ENCODE data around the gene TMCO4.

The TMCO4 gene

GRCh38 chr1:19656134-19656779 is 143.5 kb downstream of the TMCO4 start:
- TF ChIP-seq, protein P1, sequence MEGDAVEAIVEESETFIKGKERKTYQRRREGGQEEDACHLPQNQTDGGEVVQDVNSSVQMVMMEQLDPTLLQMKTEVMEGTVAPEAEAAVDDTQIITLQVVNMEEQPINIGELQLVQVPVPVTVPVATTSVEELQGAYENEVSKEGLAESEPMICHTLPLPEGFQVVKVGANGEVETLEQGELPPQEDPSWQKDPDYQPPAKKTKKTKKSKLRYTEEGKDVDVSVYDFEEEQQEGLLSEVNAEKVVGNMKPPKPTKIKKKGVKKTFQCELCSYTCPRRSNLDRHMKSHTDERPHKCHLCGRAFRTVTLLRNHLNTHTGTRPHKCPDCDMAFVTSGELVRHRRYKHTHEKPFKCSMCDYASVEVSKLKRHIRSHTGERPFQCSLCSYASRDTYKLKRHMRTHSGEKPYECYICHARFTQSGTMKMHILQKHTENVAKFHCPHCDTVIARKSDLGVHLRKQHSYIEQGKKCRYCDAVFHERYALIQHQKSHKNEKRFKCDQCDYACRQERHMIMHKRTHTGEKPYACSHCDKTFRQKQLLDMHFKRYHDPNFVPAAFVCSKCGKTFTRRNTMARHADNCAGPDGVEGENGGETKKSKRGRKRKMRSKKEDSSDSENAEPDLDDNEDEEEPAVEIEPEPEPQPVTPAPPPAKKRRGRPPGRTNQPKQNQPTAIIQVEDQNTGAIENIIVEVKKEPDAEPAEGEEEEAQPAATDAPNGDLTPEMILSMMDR (conservative IDR thresholded peaks at IDR 0.05; ENCODE audit: low read depth, low read length) = no peak
- no peak for DNase-seq (ENCODE audit: low read depth)

GRCh38 chr1:19655718-19656080 is 144.0 kb downstream of the TMCO4 start:
- H3K4me3 ChIP-seq (ENCODE audit: low read depth, low read length) = no peak overlapping the region
- TF ChIP-seq, protein P1 (conservative IDR thresholded peaks at IDR 0.05; ENCODE audit: low read depth, low read length) = no peak
- no peak for DNase-seq (ENCODE audit: low read depth)

More at GRCh38 chr1:19656134-19656779, 143.5 kb downstream of the TMCO4 start:
- H3K4me3 ChIP-seq (ENCODE audit: low read depth, low read length) = no peak overlapping the region

DNA sequence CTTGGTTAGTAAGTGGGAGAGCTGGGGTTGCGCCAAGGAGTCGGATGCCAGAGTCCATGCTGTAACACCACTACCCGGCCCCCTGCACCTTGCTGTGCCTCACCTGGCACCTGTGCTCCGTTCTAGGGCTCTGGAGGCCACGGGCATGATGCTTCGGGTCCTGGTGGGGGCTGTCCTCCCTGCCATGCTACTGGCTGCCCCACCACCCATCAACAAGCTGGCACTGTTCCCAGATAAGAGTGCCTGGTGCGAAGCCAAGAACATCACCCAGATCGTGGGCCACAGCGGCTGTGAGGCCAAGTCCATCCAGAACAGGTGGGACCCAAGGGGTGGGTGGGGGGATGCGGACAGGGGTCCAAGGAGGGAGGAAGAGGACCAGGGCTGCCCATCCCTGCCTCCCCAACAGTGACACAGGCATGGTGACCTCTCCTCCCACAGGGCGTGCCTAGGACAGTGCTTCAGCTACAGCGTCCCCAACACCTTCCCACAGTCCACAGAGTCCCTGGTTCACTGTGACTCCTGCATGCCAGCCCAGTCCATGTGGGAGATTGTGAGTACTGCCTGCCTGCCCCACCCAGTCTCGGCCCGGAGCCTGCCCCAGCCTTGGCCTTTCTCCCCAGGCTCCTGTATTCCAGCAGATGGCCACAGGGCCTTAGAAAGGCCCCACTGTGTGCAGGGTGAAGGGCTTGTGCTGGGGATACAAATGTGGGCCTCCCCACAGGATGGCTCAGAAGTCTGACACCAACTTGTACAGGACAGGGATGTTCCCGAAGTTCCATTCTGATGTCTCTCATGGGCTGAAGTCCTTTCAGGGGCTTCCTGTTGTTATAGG is 144.6 kb downstream of the TMCO4 start:
- H3K4me3 ChIP-seq (ENCODE audit: low read depth, low read length) = no peak overlapping the region
- TF ChIP-seq, protein P1 (conservative IDR thresholded peaks at IDR 0.05; ENCODE audit: low read depth, low read length) = no peak
- no peak for DNase-seq (ENCODE audit: low read depth)

- no peak overlapping the region for H3K4me3 ChIP-seq (ENCODE audit: low read depth, low read length)
- TF ChIP-seq, protein P1 (conservative IDR thresholded peaks at IDR 0.05; ENCODE audit: low read depth, low read length) = no peak
- no peak for DNase-seq (ENCODE audit: low read depth)
Observed at GRCh38 chr1:19654386-19654785, 145.3 kb downstream of the TMCO4 start.

DNA sequence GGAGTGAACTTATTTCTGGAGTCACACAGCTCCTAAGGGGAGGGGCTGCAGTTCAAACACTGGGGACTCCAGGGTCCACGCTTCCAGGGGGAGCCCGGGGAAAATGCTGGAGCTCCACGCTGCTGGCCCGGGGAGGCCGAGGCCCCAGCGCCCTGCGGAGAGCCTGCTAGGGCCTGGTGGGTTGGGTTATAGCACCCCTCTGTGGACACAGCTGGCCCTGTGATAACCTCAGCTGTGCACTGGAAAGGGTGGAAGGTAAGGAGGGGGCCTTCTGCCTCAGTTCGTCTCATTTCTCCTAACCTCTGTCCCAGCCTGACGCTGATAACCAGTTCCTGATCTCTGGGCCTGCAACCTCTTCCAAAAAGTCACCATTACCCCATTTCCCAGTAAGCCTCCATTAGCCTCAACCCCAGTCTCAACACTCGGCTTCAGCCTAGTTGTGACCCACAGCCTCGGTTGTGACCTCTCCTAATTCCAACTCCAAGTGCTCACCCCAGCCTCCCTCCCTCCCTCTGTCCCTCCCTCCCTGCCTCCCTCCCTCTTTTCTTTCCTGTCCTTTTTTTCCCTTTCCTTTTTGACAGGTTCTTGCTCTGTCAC is 148.5 kb downstream of the TMCO4 start:
- TF ChIP-seq, protein P1 (conservative IDR thresholded peaks at IDR 0.05; ENCODE audit: low read depth, low read length) = peak; percentile 77
- H3K4me3 ChIP-seq (ENCODE audit: low read depth, low read length) = no peak overlapping the region
- DNase-seq (ENCODE audit: low read depth) = peak; percentile 66

DNA sequence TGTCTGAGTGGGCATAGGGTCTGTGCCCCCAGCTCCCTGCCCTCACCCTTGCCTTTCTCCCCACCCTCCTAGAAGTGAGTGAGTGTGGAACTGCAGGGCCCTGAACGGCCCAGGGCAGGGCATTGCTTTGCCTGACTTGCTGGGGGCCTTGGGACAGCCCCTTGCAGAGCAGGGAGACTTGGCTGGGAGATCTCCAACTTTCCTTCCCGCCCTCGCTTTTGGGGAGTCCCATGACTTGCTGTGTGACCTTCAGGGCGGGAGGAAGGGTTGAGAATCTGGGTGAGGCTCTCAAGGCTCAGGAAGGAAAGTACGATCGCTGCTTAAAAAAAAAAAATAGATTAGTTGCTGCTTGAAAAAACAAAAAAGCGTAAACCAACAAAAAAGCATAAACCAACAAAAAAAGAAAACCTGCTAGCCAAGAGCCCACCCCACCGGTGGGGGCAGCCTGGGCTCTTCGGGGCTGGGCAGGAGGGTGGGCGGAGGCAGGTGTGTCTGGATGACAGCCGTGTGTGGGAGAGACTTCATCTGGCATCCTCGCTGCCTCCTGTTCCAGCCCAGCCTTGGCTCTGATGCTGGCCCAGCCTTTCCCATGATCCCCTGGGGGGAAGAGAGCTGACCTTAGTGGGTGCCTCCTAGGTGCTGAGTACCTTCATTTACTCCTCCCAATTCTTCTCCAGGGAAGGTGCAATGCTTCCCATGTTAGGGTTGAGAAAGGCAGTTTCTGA is 149.1 kb downstream of the TMCO4 start:
- DNase-seq (ENCODE audit: low read depth) = no peak
- peak overlapping the region; percentile 12 for H3K4me3 ChIP-seq (ENCODE audit: low read depth, low read length)
- TF ChIP-seq, protein P1 (conservative IDR thresholded peaks at IDR 0.05; ENCODE audit: low read depth, low read length) = no peak
